Endodermal cell (in vitro differentiated cells): Measurements from ENCODE around the gene LARGE1. TPM values are rescaled to one million over a fixed set of nuclear protein-coding genes. Genes with fewer than 3 reads are reported as not detected.

Experiments
- DNase-seq: peaks from one replicate; pipeline ENCODE4 v3.0.0-alpha.2; 2017
- H3K27ac ChIP-seq: 2 replicates; pipeline ENCODE4 v1.5.1; 2013; ENCODE audit warnings: mild to moderate bottlenecking, low read depth, low read length, moderate library complexity
- H3K27me3 ChIP-seq: 2 replicates; pipeline ENCODE4 v1.6.1; 2013; ENCODE audit warnings: mild to moderate bottlenecking, low read length, moderate library complexity; ENCODE audit not compliant: insufficient read depth, control insufficient read depth, poor library complexity, severe bottlenecking
- H3K36me3 ChIP-seq: 2 replicates; pipeline ENCODE4 v1.7.0; 2013; ENCODE audit warnings: mild to moderate bottlenecking, low read length, moderate library complexity; ENCODE audit not compliant: control insufficient read depth, insufficient read depth
- H3K4me1 ChIP-seq: one replicate; pipeline ENCODE4 v1.7.0; 2013; ENCODE audit warnings: low read length; ENCODE audit not compliant: control insufficient read depth, insufficient read depth
- H3K4me3 ChIP-seq: 2 replicates; pipeline ENCODE4 v1.5.1; 2013; ENCODE audit warnings: mild to moderate bottlenecking, low read length, moderate library complexity
- H3K9ac ChIP-seq: 2 replicates; pipeline ENCODE4 v1.6.1; 2013; ENCODE audit warnings: mild to moderate bottlenecking, low read length, moderate library complexity; ENCODE audit not compliant: poor library complexity, severe bottlenecking; ENCODE audit errors: extremely low read depth
- H3K9me3 ChIP-seq: 2 replicates; pipeline ENCODE4 v1.6.1; 2013; ENCODE audit warnings: mild to moderate bottlenecking, low read length, moderate library complexity; ENCODE audit not compliant: control insufficient read depth
- H3K27ac Mint-ChIP-seq: 2 replicates; pipeline ENCODE4 v1.8.0; 2020; ENCODE audit warnings: mixed read lengths
- H3K27me3 Mint-ChIP-seq: 2 replicates; pipeline ENCODE4 v1.8.0; 2021; ENCODE audit warnings: mild to moderate bottlenecking, mixed read lengths; ENCODE audit not compliant: insufficient read depth
- H3K36me3 Mint-ChIP-seq: 2 replicates; pipeline ENCODE4 v1.8.0; 2020; ENCODE audit warnings: low read depth, mixed read lengths
- H3K4me1 Mint-ChIP-seq: 2 replicates; pipeline ENCODE4 v1.8.0; 2020; ENCODE audit warnings: mixed read lengths
- H3K4me3 Mint-ChIP-seq: 2 replicates; pipeline ENCODE4 v1.8.0; 2020; ENCODE audit warnings: mild to moderate bottlenecking, moderate library complexity, mixed read lengths
- H3K9me3 Mint-ChIP-seq: 2 replicates; pipeline ENCODE4 v1.8.0; 2020; ENCODE audit warnings: mild to moderate bottlenecking, mixed read lengths
- CTCF ChIP-seq: fragments of 200-600 bp; sonication (generic); conservative IDR thresholded peaks from 2 replicates; pipeline ENCODE4 v1.5.0; 2021; ENCODE audit warnings: antibody characterized with exemption, mild to moderate bottlenecking
- WGBS, 2 experiments: methylation state at CpG; one replicate each; pipeline versions ENCODE4 v1.1.5 to v1.1.7; 2013; ENCODE audit warnings: missing lambda C conversion rate in 2 of 2, mixed read lengths in 1 of 2; ENCODE audit not compliant: insufficient coverage in 1 of 2, insufficient read length in 1 of 2; 5-methylcytosine and 5-hydroxymethylcytosine counted together
- total RNA-seq, 2 donors: library from RNA; stranded (reverse); fragmentation: NEBNext Ultra II Directional in 1 of 2; extraction: Animal tissue kit (Norgen Biotek cat#: 25700) in 1 of 2; gene quantifications; 2 replicates in 1 of 2; 3 replicates in 1 of 2; pipeline ENCODE4 v1.2.1, GENCODE V29; 2021

LARGE1 gene
- total RNA-seq, 2 donors from 2014 or later, result 17.5 to 24.3 TPM

DNA sequence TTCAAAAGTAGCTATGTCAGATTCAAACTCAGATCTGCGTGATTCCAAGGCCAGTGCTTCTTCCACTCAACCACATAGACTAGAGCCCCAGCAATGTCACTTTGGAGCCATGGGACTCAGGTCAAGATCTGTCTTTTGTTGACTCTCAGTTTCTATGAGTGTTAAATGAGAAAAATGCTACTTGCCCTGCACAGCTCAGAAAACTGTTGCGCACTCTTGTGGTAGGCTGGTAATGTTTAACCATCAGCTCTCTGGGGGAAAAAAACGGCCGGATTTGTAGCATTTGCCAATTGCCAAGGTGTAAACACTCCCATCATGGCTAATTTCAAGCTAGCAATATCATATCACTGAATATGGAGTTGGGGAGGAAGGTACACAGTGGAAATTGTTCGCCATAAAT, 534.0 kb downstream of the LARGE1 start:
- no peaks in the 10 kb centered on the region for H3K27me3 ChIP-seq
- Mint-ChIP-seq H3K27ac (no peak overlapping the region), H3K9me3 (no peaks in the 10 kb centered on the region), H3K27me3 (no peaks in the 10 kb centered on the region), H3K36me3 (no peaks in the 10 kb centered on the region), H3K4me3 (no peak overlapping the region), H3K4me1 (no peaks in the 10 kb centered on the region)
- no peaks in the 10 kb centered on the region for H3K4me1 ChIP-seq
- 86 to 93% methylated on average over 2 to 5 of the region's 5 CpGs for WGBS, 2 experiments
- TF ChIP-seq CTCF, result no peak
- no peak overlapping the region for H3K9ac ChIP-seq
- no peak for DNase-seq
- no peak overlapping the region for H3K27ac ChIP-seq
- H3K36me3 ChIP-seq, result no peaks in the 10 kb centered on the region
- no peak overlapping the region for H3K4me3 ChIP-seq
- no peaks in the 10 kb centered on the region for H3K9me3 ChIP-seq

DNA sequence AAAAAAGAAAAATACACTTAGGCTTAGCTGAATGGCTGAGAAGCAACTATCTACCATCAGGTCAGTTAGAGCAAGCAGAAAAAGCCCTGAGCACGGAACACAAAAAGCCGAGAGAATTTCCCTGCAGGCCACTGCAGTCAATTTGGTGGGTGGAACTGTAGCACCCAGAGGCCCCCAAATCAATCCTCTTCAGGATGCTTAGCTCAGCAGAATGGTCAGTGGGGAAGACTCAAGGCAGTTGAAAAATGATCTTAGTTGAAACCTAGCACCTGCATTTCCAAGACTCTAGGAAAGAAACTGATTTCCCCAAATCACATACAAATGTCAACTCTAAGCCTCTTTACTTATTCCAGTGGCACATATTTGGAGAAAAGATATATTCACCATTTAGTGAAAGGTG, 534.7 kb downstream of the LARGE1 start:
- Histone ChIP-seq H3K36me3 (no peaks in the 10 kb centered on the region), H3K27me3 (no peaks in the 10 kb centered on the region), H3K27ac (no peak overlapping the region), H3K4me3 (no peak overlapping the region), H3K9ac (no peak overlapping the region), H3K9me3 (no peaks in the 10 kb centered on the region), H3K4me1 (no peaks in the 10 kb centered on the region)
- DNase-seq, result no peak
- Mint-ChIP-seq H3K4me3 (no peak overlapping the region), H3K36me3 (no peaks in the 10 kb centered on the region), H3K4me1 (no peaks in the 10 kb centered on the region), H3K9me3 (no peaks in the 10 kb centered on the region), H3K27me3 (no peaks in the 10 kb centered on the region), H3K27ac (no peak overlapping the region)
- WGBS, 2 experiments, result 98 to 100% methylated on average over 2 of the region's 2 CpGs
- no peak for TF ChIP-seq CTCF

DNA sequence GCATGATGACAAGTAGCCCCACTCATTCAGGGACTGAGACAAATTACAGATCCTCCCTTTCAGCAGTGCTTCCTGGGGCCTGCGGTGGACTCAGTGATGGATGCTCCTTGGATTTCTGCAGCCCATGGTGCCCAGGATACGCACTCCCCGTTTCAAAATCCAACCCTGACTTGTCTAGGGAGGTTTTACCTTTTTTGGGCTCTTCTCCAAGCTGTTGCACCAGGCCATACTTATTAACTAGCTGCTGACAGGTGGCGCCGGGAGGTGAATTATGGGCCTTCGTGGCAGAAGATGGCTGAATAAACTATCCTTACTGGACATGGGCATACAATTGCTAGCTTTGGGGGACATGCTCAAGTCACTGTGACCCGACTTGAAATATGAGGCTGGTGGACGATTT, 537.8 kb downstream of the LARGE1 start:
- Mint-ChIP-seq H3K36me3 (peaks cover 8% of the 10 kb centered on the region), H3K27ac (no peak overlapping the region), H3K4me1 (no peaks in the 10 kb centered on the region), H3K4me3 (no peak overlapping the region), H3K27me3 (no peaks in the 10 kb centered on the region), H3K9me3 (peaks cover 18% of the 10 kb centered on the region)
- WGBS, 2 experiments, result 90 to 98% methylated on average over 5 to 8 of the region's 8 CpGs
- H3K4me1 ChIP-seq, result no peaks in the 10 kb centered on the region
- H3K4me3 ChIP-seq, result no peak overlapping the region
- TF ChIP-seq CTCF, result no peak
- H3K9ac ChIP-seq, result no peak overlapping the region
- H3K9me3 ChIP-seq, result peaks cover 3% of the 10 kb centered on the region
- no peaks in the 10 kb centered on the region for H3K36me3 ChIP-seq
- H3K27ac ChIP-seq, result no peak overlapping the region
- DNase-seq, result no peak
- no peaks in the 10 kb centered on the region for H3K27me3 ChIP-seq
